GM12801 (cell line): Measurements from ENCODE around the gene PDZD2.

Experiments used
- TF ChIP-seq, protein P1 (sequence below): IDR thresholded peaks from one replicate; pipeline ENCODE4 v1.5.1; 2011; ENCODE audit warnings: control low read depth; ENCODE audit not compliant: insufficient read length; ENCODE audit errors: extremely low read depth

The PDZD2 gene

DNA sequence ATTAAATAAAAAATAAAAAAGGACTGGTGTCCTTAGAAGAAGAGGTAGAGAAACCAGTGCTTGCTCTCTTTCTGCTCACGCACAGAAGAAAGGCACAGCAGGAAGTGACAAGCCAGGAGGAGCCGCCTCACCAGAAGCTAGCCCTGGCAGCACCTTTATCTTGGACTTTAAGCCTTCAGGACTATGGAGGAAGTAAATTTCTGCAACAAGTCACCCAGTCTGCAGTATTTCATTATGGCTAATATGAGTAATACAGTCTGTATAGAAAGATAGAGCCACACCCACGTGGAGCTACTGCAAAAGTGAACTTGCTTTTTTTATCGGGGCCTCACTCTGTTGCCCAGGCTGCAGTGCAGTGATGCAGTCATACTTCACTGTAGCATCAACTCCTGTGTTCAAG is 68.4 kb downstream of the PDZD2 start:
- TF ChIP-seq, protein P1, sequence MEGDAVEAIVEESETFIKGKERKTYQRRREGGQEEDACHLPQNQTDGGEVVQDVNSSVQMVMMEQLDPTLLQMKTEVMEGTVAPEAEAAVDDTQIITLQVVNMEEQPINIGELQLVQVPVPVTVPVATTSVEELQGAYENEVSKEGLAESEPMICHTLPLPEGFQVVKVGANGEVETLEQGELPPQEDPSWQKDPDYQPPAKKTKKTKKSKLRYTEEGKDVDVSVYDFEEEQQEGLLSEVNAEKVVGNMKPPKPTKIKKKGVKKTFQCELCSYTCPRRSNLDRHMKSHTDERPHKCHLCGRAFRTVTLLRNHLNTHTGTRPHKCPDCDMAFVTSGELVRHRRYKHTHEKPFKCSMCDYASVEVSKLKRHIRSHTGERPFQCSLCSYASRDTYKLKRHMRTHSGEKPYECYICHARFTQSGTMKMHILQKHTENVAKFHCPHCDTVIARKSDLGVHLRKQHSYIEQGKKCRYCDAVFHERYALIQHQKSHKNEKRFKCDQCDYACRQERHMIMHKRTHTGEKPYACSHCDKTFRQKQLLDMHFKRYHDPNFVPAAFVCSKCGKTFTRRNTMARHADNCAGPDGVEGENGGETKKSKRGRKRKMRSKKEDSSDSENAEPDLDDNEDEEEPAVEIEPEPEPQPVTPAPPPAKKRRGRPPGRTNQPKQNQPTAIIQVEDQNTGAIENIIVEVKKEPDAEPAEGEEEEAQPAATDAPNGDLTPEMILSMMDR = no peak

DNA sequence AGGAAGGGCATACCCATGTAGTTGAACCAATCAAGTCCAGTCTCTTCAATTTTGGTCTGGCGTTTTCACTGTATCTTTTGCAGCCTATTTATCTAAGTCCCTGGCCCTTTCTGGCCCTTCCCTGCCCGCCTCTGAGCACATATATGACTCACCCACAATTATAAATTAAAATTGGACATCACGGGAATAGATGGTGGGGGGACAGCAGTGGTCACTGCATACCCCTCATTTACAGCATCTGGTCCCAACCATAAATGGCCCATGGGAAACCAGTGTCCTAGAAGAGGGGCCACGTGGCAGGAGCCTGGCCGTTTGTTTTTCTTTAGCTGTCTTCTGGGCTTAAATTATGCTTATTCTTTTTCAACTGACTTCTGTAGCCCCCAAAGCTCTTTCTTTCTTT is 69.2 kb downstream of the PDZD2 start:
- TF ChIP-seq, protein P1 = no peak

DNA sequence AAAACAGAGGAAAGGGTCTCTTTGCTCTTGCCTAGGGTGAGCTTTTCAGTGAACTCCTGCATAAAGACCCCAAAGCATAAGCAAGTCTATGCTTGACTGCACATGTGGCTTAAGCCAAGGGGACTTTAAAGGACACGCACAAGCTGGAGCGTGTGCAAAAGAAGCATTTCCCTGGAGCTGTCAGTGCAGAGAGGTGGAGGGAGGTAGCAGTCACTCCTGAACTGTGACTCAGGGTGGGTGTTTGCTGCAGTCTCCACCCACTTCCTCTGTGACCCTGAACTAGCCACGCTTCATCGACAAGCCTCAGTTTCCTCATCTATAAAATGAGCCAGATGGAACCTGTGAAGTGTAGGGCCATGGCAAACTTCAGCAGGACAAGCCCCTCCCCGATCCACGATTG is 72.4 kb downstream of the PDZD2 start:
- TF ChIP-seq, protein P1 = no peak

DNA sequence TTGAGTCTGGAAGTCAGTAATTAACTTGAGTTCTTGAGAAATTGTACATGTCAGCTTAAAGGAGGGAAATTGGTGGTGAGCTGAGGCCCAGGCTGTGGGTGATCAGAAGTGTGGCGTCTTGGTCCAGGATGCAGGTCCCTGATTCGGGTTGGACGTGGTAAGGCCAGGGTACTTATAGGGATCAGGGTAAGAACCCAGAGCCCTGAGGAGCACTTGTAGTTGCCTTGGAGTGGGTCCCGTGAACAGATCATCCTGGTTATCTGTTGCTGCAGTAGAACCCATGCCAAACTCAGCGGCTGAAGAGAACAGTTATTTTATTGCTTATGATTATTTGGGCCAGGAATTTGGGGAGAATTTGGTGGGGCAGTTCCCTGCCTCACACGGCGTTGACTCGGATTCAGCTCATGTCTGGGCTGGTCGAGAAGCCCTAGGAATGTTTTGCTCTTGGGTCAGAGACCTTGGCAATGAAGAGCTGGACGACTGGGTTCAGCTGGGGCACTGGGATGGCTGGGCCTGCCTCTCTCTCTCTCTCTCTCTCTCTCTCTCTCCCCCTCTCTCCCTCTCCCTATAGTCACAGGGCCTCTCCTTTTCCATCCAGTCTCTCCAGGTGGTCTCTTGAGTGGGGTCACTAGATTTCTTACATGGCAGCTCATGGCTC is 73.1 kb downstream of the PDZD2 start:
- TF ChIP-seq, protein P1 = no peak

DNA sequence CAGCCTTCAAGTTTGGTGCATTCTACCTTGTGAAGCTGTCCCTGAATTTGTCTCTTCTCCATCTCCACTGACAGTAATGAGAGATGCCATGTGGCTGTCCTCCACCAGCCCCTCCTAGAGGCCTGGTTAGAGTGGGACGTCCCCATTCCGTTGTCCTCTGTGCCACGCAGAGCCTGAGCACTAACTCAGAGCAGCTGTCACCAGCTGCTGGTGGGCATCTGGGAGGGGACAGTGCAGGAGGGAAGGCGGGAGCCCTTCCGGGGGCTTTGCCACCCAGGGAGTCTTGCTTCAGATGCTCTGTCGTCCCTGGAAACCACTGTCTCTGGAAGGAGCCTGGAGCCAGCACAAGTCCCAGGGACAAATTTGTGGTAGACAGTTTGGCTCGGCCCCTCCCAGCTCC is 78.6 kb downstream of the PDZD2 start:
- TF ChIP-seq, protein P1 = no peak

DNA sequence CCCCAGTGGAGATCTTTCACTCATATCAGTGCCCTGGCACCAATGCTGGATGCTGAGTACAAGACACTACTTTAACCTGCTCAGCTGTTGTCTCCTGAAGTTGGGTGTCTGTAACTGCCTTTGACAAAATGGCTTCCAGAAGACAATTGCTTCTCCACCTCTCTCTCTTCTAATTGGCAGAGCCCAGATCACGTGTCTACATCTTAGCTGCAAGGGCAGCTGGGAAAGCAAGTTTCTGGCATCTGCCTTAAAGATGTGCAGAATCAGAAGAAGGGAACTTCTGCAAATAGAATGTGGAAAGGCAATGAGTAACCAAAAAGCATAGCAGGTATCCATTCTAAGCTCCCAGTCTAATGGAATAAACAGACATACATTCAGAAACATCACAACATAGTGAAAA is 81.1 kb downstream of the PDZD2 start:
- TF ChIP-seq, protein P1 = no peak

DNA sequence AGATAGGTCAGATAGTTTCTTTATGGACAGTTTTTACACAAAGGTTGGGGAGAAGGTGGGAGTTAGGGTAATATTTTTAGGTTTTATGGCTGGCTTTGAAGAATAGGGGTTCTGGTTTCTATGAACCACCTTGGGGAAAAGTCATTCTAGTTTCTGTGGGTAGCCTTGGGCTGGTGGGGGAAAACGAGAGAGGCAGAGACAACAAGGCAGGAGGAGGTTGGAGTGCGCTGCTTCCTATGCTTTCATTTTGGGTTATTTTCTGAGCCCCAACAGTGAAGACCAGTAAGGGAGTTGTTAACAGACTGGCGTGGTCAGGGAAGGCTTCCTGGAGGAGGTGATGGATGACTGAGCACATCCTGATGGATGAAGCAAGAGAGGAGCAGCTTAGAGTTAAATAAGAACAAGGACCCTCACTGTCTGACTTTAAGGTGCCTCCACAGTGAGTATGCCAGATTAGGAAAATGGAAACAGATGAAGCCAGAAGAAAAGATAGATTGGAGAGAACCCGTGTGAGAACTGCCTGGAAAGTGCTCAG is 81.9 kb downstream of the PDZD2 start:
- TF ChIP-seq, protein P1 = no peak
